D721Med (cell line): ENCODE measurements around the gene PSAPL1.

Experiments
- DNase-seq: peaks from one replicate; pipeline ENCODE4 v3.0.0; 2011; ENCODE audit warnings: low spot score; ENCODE audit not compliant: insufficient read length
- FAIRE-seq: peaks from 2 replicates; lab custom pipeline; 2011; peaks lifted over from hg19 to GRCh38; lab: Jason Lieb, UNC
- TF ChIP-seq, protein P1 (sequence below): IDR thresholded peaks from 2 replicates; pipeline ENCODE4 v1.5.1; 2012; ENCODE audit warnings: mild to moderate bottlenecking, control low read depth; ENCODE audit not compliant: insufficient read depth; ENCODE audit errors: missing control alignments

The PSAPL1 gene

DNA sequence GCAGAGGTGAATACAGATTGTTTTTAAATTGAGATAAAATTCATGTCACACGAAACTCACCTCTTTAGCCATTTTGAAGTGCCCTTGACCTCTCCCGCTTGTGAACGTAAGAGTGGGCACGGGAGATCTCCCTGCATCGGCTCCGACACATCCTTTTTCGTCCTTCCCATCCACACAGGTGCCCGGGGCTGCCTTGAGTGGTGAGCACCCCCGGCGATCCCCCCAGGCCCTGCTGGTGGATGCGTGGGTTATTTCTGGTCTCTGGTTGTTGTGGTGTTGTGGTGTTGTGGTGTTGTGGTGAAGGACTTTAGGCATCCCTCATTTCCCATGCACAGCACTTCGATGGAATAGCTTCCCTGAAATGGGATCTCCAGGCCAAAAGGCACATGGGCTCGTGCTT lies 46.1 kb downstream of the PSAPL1 start:
- TF ChIP-seq, protein P1, sequence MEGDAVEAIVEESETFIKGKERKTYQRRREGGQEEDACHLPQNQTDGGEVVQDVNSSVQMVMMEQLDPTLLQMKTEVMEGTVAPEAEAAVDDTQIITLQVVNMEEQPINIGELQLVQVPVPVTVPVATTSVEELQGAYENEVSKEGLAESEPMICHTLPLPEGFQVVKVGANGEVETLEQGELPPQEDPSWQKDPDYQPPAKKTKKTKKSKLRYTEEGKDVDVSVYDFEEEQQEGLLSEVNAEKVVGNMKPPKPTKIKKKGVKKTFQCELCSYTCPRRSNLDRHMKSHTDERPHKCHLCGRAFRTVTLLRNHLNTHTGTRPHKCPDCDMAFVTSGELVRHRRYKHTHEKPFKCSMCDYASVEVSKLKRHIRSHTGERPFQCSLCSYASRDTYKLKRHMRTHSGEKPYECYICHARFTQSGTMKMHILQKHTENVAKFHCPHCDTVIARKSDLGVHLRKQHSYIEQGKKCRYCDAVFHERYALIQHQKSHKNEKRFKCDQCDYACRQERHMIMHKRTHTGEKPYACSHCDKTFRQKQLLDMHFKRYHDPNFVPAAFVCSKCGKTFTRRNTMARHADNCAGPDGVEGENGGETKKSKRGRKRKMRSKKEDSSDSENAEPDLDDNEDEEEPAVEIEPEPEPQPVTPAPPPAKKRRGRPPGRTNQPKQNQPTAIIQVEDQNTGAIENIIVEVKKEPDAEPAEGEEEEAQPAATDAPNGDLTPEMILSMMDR: no peak
- FAIRE-seq: no peak

DNA sequence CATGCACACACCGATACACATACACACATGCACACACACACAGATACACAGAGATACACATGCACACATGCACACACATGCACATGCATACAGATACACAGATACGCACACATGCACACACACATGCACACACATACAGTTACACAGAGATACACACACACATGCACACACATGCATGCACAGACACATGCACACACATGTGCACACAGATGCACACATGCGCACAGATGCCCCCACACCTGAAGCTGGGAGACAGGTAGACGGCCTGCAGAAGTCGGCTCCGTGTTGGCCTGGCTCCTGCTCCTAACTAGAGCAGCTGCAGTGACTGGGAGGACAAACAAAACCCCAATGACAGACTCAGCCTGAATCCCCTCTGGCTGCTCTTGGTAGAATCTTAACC lies 46.8 kb downstream of the PSAPL1 start:
- peak; percentile 12 for DNase-seq
- TF ChIP-seq, protein P1: no peak
- no peak for FAIRE-seq

More for the DNA sequence above, 46.1 kb downstream of the PSAPL1 start:
- no peak for DNase-seq

DNA sequence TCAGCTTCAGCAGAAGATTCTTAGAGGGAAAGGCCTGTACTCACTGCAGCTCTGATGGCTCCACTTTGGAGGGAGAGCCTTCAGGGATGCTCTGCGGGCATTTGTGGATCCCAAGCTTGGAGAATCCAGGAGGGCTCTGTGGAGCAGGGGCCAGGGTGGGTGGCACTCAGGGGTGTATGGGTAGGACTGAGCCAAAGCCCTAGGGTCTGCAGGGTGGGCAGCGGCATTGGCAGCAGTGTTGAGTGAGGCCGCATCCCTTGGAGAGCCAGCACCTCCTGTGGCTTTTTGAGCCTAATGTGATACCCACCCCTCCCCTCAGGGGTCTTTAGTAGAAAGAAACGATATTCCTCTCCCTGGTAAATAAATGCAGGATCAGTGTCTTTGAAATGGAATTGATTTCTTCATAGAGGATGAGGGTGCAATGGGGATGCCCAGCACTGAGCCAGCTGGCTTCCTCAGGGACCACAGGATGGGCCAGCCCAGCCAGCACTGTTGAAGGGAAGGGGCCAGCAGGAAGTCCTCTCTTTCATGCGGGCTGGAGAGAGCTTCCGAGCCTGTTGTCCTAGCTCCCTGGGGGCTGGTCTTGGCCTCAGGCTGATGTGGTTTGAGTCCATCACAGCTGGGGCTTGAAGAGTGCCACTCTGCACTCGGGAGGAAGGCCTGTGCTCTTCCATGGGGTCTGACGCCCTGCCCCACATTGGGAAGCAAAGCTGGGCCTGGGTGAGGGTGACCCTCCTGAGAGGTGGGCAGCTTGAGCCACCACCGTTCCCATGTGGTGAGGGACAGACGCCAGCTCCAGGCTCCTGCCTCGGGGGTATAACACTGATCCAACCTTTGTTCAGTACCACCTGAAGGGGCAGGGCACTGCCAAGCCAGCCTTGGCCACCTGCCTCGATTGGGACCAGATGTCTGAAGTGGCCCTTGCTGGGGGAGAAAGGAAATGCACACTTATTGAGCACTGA lies 49.5 kb downstream of the PSAPL1 start:
- TF ChIP-seq, protein P1: no peak
- peak; percentile 8 for DNase-seq
- FAIRE-seq: no peak

DNA sequence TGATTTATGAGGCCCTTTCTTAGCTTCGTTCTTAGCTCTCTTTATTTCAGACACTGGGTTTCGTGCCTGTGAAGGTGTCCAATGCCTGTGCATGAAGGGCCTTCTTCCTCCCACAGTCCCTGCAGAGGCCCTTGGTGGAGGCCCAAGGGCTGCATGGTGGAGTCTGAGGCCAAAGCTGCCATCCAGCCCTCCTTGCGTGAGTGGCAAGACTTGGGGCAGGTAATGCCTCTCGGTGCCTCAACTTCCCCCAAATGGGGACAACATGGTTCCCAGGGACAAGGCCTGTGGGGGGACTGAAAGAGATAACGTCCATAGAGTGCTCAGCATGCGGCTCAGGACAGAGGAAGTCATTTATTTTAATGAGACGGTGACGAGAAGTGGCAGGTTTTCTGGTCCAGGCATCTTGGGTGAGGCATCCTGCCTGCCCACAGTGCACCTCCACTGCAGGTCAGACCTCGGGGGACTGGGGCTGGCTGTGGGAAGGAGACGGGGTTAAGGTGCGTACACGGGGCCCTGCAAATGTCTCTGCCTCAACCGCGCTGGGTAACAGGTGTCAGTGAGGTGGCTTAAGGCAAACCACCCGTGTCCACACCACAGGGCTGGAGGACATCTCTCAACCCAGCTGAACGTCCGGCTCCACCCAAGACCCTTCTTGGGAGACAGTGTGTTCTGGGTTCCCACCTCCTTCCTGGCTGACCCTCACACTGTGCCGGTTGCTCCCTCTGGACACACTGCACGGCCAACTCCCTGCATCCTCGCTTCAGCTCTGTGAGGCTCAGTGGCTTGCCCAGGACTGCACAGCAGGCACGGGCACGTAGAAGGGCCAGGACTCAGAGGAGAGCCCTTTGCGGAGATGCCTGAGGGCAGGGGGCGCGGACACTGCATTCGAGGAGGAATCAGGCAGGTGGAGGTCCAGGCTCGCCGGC lies 50.5 kb downstream of the PSAPL1 start:
- FAIRE-seq: no peak
- TF ChIP-seq, protein P1: no peak

DNA sequence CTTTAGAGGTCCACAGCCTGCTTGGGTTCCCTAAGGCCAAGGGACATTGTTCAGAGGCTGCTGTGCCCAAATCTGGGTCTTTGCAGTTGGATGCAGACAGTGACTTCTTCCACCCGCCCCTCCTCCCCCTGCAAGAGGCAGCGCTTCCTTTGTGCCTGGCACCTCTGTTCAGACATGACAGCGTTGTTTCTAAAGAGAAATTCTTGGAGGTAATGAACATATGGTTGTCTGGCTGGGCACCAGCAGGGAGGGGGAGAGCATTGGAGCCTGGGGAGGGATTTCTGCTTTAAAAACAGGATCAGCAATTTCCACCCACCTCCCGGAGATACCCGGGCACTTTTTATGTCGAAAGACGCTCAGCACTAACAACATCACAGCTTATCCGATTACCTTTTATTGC lies 51.5 kb downstream of the PSAPL1 start:
- TF ChIP-seq, protein P1: no peak
- DNase-seq (peak; percentile 23), FAIRE-seq (no peak)

More for the DNA sequence above, 50.5 kb downstream of the PSAPL1 start:
- peak; percentile 15 for DNase-seq

DNA sequence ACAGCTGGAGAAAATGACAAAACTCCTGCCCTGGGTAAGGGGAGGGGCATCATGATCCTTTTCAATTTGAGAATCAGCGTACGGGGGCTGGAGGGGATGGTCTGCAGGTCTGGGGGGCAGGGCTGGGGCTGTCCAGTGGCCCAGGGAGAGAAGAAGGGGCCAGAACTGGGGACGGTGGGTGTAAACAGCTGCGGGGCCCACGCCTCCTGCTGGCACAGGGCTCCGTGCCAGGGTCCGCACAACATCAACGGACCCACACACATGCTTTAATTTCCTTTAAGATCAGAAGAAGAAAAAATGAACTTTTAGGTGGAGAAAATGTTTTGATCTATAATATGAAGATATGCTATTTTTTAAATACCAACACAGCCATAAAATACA lies 52.1 kb downstream of the PSAPL1 start:
- DNase-seq: no peak
- TF ChIP-seq, protein P1: no peak
- FAIRE-seq: no peak
